Effector CD4-positive, alpha-beta T cell (primary cell): ENCODE data around the gene NKX2-3. TPM values are rescaled to one million over a fixed set of nuclear protein-coding genes. Genes with fewer than 3 reads are reported as not detected.

Experiments used
- DNase-seq: peaks from one replicate; pipeline ENCODE4 v3.0.0-alpha.2; 2020
- total RNA-seq: gene quantifications from one replicate; lab custom pipeline; 2026; lab: John Stamatoyannopoulos, UW

The NKX2-3 gene
- not detected for total RNA-seq

GRCh38 chr10:99532687-99533495 lies at the start of gene NKX2-3:
TSS of gene NKX2-3 (plus strand) at chr10:99532942. CDS start at chr10:99533132, 190 bp downstream.
- no peak for DNase-seq

DNA sequence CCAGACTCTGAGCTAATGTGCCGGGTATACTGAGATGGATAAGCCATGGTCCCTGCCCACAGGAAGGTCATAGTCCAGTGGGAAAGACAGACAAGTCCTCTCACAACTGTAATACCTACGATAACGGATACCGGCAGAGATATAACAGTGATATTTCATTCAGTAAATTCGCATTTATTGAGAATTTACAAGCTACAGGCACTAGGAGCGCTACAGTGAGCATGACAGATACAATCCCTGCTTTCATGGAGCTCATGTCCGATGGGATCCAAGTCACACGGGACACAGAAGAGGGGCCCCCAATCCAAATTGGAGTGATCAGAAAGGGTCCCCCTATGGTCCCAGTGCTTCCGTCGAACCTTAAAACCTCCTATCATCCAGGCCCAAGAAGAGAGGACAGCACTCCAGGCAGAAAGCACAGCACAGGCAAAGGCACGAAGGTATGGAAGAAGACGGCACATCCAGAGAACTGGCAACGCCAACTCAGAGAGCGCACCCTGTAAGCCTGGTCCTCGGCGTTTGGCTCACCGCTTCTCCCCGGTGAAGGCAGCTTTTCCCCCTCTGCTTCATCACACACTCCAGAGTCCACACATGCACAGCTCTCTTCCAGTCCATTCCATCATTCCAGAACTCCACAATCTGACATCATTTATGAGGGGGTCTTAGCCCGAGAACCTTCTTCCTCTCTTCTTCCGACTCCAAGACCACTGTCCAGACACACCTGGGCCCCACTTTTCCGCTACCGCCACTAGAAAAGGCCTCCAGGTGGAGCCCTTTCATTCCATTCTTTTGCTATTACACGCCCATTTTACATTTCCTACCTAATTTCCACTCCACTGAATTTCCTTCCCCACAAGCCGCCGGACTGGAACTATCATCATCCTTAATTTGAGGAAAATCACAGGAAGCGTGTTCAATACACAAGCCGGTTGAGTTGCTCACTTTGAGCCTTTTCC lies 47.8 kb upstream of the NKX2-3 start:
- no peak for DNase-seq

GRCh38 chr10:99487125-99487807 lies 45.5 kb upstream of the NKX2-3 start:
- no peak for DNase-seq

- no peak for DNase-seq
Observed at GRCh38 chr10:99489271-99489670, 43.5 kb upstream of the NKX2-3 start.

DNA sequence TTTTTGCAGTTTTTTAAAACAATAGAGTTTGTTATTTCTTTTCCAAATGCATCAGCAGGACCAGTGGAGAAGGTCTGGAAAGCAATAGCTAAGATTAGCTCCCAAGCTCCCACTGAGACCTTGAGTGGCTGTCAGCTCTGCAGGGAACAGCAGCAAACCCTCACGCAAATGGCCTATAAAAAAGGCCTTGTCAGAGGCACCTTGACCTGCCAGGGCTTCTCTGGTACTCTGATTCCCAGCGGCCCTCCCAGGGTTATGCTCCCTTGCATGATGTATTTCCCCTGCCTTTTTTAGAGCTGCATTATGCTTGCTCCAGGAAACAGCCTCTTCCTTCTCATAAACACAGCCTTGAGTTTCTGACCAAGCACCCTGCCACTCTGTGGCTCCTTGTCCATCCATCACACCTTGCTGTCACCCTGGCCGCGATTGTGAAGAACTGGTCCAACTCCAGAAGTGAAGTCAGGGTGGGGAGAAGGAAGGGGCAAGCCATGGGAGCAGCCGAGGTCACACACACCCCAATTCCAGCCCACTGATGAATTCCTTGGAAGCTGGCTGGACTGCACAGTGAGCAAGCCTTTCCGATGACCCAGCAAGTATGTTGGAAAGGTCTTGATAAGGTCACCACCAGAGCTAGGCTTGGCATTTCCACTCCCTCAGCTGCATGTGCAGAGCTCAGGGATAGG lies 35.3 kb upstream of the NKX2-3 start:
- DNase-seq, result no peak

- DNase-seq, result no peak
Observed at GRCh38 chr10:99506416-99506815, 26.3 kb upstream of the NKX2-3 start.

GRCh38 chr10:99507265-99507664 lies 25.5 kb upstream of the NKX2-3 start:
- DNase-seq, result no peak

DNA sequence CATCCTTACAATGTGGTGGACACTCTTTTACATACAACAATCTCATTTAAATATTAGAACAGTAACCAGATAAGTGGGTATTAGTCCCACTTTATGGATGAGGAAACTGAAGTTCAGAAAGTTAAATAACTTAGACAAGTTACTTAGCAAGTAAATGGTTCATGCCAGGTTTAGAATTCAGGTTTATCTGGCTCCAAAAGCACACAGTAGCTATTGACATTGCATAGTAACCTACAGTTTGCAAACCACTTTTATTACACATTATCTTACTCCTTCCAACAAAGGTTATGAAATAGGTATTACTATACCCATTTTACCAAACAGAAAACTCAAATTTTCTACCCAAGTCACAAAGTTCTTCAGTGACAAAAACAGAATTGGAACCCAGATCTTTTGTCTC lies 19.7 kb upstream of the NKX2-3 start:
- no peak for DNase-seq

GRCh38 chr10:99519690-99520039 lies 13.1 kb upstream of the NKX2-3 start:
- no peak for DNase-seq

- DNase-seq, result no peak
Observed at GRCh38 chr10:99520040-99520846, 12.5 kb upstream of the NKX2-3 start.

- no peak for DNase-seq
Observed at GRCh38 chr10:99520847-99521764, 11.6 kb upstream of the NKX2-3 start.

DNA sequence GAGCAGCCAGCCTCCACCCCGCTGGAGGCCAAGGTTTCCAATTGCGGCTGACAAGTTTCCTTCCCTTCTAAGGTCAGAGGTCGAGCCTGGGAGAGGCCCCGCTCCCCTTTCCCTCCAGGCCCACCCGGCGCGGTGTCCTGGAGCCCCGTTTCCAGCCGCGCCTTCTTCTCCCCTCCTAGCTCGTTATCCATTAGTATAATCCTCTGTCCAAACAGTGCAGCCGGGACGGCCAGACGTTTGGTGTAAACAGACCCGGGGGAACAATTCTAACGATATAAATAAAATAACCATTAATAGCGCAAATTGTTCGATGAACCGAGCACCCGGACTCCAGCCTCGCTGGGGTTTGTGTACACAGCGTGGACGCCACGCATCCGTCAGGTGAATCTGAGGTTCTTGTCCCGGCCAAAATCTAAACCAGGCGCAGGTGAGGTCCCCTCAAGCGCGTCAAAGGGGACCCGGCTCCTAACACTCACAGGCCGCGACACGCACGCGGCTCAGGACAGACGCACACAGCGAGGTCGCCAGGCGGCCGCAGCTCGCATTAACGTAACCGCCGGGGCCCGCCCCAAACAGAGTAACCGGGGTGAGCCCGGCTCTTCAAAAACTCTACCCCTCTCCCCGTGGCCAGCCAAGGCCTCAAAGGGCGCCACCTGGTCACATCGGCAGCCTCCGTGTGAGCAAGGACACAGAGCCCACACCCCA lies 10.8 kb upstream of the NKX2-3 start:
- DNase-seq, result no peak

- no peak for DNase-seq
Observed at GRCh38 chr10:99522470-99523250, 10.1 kb upstream of the NKX2-3 start.

- DNase-seq, result no peak
Observed at GRCh38 chr10:99523251-99523773, 9.4 kb upstream of the NKX2-3 start.

GRCh38 chr10:99524050-99524666 lies 8.6 kb upstream of the NKX2-3 start:
- DNase-seq, result no peak

GRCh38 chr10:99524736-99525380 lies 7.9 kb upstream of the NKX2-3 start:
- DNase-seq, result no peak

DNA sequence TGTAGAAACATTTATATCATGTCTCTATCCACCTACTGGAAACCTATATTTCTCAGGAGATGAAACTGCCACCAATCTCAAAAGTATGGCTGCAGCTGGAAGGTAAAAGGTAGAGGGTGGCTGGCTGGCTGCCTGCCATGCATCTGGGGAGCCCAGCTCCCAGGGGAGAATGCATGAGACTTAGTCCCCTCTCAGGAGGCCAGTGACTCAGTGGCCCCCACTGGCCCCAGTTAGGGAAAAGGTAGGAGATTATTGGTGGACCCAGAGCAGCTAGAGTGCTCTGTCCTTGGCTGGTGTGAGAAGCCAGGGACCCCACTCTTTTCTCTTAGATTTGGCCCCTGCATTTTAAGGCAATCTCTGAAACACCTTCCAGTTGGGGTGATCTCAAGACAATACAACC lies 6.8 kb upstream of the NKX2-3 start:
- DNase-seq, result no peak
